GM21526 (cell line): ENCODE measurements around the gene METRNL.

Experiments used
- ATAC-seq: cut with Tn5 transposase; IDR thresholded peaks from one replicate; pipeline ENCODE4 v1.9.1; 2021; ENCODE audit warnings: moderate library complexity; ENCODE audit not compliant: unreplicated experiment, low FRiP score

Gene METRNL

GRCh38 chr17:83078378-83079351 is 744 bp upstream of the METRNL start:
- no peak for ATAC-seq

GRCh38 chr17:83079766-83080578 is 563 bp downstream of the METRNL start:
- ATAC-seq, result no peak

- no peak for ATAC-seq
Observed at GRCh38 chr17:83080579-83080857, 1.1 kb downstream of the METRNL start.

- no peak for ATAC-seq
Observed at GRCh38 chr17:83080858-83081683, 1.7 kb downstream of the METRNL start.

GRCh38 chr17:83081684-83082201 is 2.3 kb downstream of the METRNL start:
- ATAC-seq, result no peak

- ATAC-seq, result no peak
Observed at GRCh38 chr17:83082424-83082823, 3.0 kb downstream of the METRNL start.

GRCh38 chr17:83082909-83083367 is 3.5 kb downstream of the METRNL start:
- ATAC-seq, result no peak

GRCh38 chr17:83083368-83084201 is 4.2 kb downstream of the METRNL start:
- ATAC-seq, result no peak

- ATAC-seq, result no peak
Observed at GRCh38 chr17:83084214-83084613, 4.8 kb downstream of the METRNL start.

- no peak for ATAC-seq
Observed at GRCh38 chr17:83084621-83085056, 5.2 kb downstream of the METRNL start.

GRCh38 chr17:83085103-83085502 is 5.7 kb downstream of the METRNL start:
- no peak for ATAC-seq

- ATAC-seq, result no peak
Observed at GRCh38 chr17:83085526-83086198, 6.3 kb downstream of the METRNL start.

- ATAC-seq, result no peak
Observed at GRCh38 chr17:83086199-83086880, 6.9 kb downstream of the METRNL start.

- no peak for ATAC-seq
Observed at GRCh38 chr17:83086907-83087787, 7.7 kb downstream of the METRNL start.

GRCh38 chr17:83087788-83088360 is 8.5 kb downstream of the METRNL start:
- ATAC-seq, result no peak

- ATAC-seq, result no peak
Observed at GRCh38 chr17:83088451-83088850, 9.0 kb downstream of the METRNL start.

GRCh38 chr17:83088909-83089308 is 9.5 kb downstream of the METRNL start:
- ATAC-seq, result no peak
